Medulla oblongata (tissue), 1 donor: ENCODE data around the gene SIRPG.
A peak's percentile ranks its signal among the peaks of the same experiment; 100 is the strongest.
"Not testable (repeated sequence)": the region's sequence is repeated elsewhere in the genome, so short reads cannot be mapped to it uniquely, and the experiment has no call there.

Experiments
- DNase-seq: peaks from one replicate; pipeline ENCODE4 v3.0.0-alpha.2; 2015; ENCODE audit errors: extremely low spot score

The SIRPG gene

GRCh38 chr20:1657556-1658334 is at the start of gene SIRPG:
Gene SIRPG, minus strand, starts transcription at chr20:1657779. Its CDS starts 65 bp downstream, at chr20:1657714.
- no peak for DNase-seq

- DNase-seq: not testable (repeated sequence)
These were observed 49.3 kb upstream of the SIRPG start for GRCh38 chr20:1706887-1707286.

GRCh38 chr20:1706079-1706478 is 48.5 kb upstream of the SIRPG start:
- DNase-seq: no peak

GRCh38 chr20:1702855-1703254 is 45.3 kb upstream of the SIRPG start:
- DNase-seq: no peak

- DNase-seq: peak; percentile 7
These were observed 44.7 kb upstream of the SIRPG start for GRCh38 chr20:1702328-1702727.

- no peak for DNase-seq
These were observed 43.4 kb upstream of the SIRPG start for GRCh38 chr20:1700990-1701389.

GRCh38 chr20:1697592-1697991 is 40.0 kb upstream of the SIRPG start:
- DNase-seq: no peak

GRCh38 chr20:1696521-1697209 is 39.1 kb upstream of the SIRPG start:
- DNase-seq: no peak

GRCh38 chr20:1694672-1695071 is 37.1 kb upstream of the SIRPG start:
- DNase-seq: no peak

- no peak for DNase-seq
These were observed 35.8 kb upstream of the SIRPG start for GRCh38 chr20:1693427-1693826.

- no peak for DNase-seq
These were observed 32.1 kb upstream of the SIRPG start for GRCh38 chr20:1689721-1690120.

- no peak for DNase-seq
These were observed 31.4 kb upstream of the SIRPG start for GRCh38 chr20:1688886-1689538.

GRCh38 chr20:1687053-1687452 is 29.5 kb upstream of the SIRPG start:
- no peak for DNase-seq

GRCh38 chr20:1686151-1686748 is 28.7 kb upstream of the SIRPG start:
- no peak for DNase-seq

GRCh38 chr20:1685304-1686052 is 27.9 kb upstream of the SIRPG start:
- no peak for DNase-seq

GRCh38 chr20:1684872-1685271 is 27.3 kb upstream of the SIRPG start:
- DNase-seq: no peak

GRCh38 chr20:1676650-1677049 is 19.1 kb upstream of the SIRPG start:
- no peak for DNase-seq

- DNase-seq: no peak
These were observed 17.6 kb upstream of the SIRPG start for GRCh38 chr20:1674990-1675780.

GRCh38 chr20:1674361-1674760 is 16.8 kb upstream of the SIRPG start:
- no peak for DNase-seq

- DNase-seq: no peak
These were observed 15.8 kb upstream of the SIRPG start for GRCh38 chr20:1673424-1673823.

- no peak for DNase-seq
These were observed 15.1 kb upstream of the SIRPG start for GRCh38 chr20:1672728-1673127.
